HepG2 (cell line): Measurements from ENCODE around the gene TTC31. TPM values are rescaled to one million over a fixed set of nuclear protein-coding genes. Genes with fewer than 3 reads are reported as not detected.
A peak's percentile ranks its signal among the peaks of the same experiment; 100 is the strongest.

Experiments
- ARID2 ChIP-seq: sonication (generic); formaldehyde crosslinking; IDR thresholded peaks from 2 replicates; pipeline ENCODE4 v1.8.1; 2022; ENCODE audit warnings: mild to moderate bottlenecking, missing genetic modification reagents, borderline replicate concordance
- ASH2L ChIP-seq: fragments of 300-600, 200-600 bp; sonication (generic); IDR thresholded peaks from 2 replicates; pipeline ENCODE4 v1.7.0; 2017; ENCODE audit warnings: low read depth, mild to moderate bottlenecking, moderate library complexity, mixed read lengths, low read length; ENCODE audit not compliant: insufficient read length
- ETV6 ChIP-seq: sonication (generic); formaldehyde crosslinking; conservative IDR thresholded peaks from 2 replicates; pipeline ENCODE4 v1.4.0; 2020; ENCODE audit warnings: missing genetic modification reagents
- GLI4 ChIP-seq: sonication (generic); formaldehyde crosslinking; IDR thresholded peaks from 2 replicates; pipeline ENCODE4 v1.5.1; 2020; ENCODE audit warnings: missing genetic modification reagents, mild to moderate bottlenecking, moderate library complexity, borderline replicate concordance
- HMGXB4 ChIP-seq, 2 experiments: sonication (generic) in 1 of 2; formaldehyde crosslinking in 1 of 2; IDR thresholded peaks; 2 replicates each; pipeline versions ENCODE4 v1.4.0 to v1.6.1; 2018 to 2020; ENCODE audit warnings: missing genetic modification reagents in 2 of 2, borderline replicate concordance in 1 of 2, low read depth in 1 of 2, mild to moderate bottlenecking in 1 of 2, missing biosample characterization in 1 of 2
- HNRNPLL ChIP-seq: fragments of 200-400 bp; formaldehyde crosslinking; IDR thresholded peaks from 2 replicates; pipeline ENCODE4 v1.6.1; 2017; ENCODE audit warnings: mild to moderate bottlenecking, low read depth, low read length; ENCODE audit not compliant: poor library complexity, severe bottlenecking
- MAFK ChIP-seq, 2 experiments: IDR thresholded peaks in 1 of 2; conservative IDR thresholded peaks in 1 of 2; 2 replicates each; pipeline ENCODE4 v1.6.1; 2011; ENCODE audit warnings: improper control_type of control experiment in 2 of 2, low read length in 2 of 2
- SNAPC4 ChIP-seq: sonication (generic); formaldehyde crosslinking; IDR thresholded peaks from 2 replicates; pipeline ENCODE4 v1.4.0; 2020; ENCODE audit warnings: mild to moderate bottlenecking, missing genetic modification reagents
- SRSF4 ChIP-seq: fragments of 200-400 bp; formaldehyde crosslinking; IDR thresholded peaks from one replicate; pipeline ENCODE4 v1.6.1; 2018; ENCODE audit warnings: mild to moderate bottlenecking, low read depth, low read length, moderate library complexity; ENCODE audit not compliant: poor library complexity, severe bottlenecking
- ZNF362 ChIP-seq: sonication (generic); formaldehyde crosslinking; IDR thresholded peaks from 2 replicates; pipeline ENCODE4 v1.4.0; 2020; ENCODE audit warnings: missing genetic modification reagents, mild to moderate bottlenecking, borderline replicate concordance
- ZNF558 ChIP-seq: sonication (generic); formaldehyde crosslinking; IDR thresholded peaks from 2 replicates; pipeline ENCODE4 v1.9.0; 2022; ENCODE audit warnings: mild to moderate bottlenecking, missing genetic modification reagents, borderline replicate concordance
- ZNF609 ChIP-seq: sonication (generic); formaldehyde crosslinking; IDR thresholded peaks from 2 replicates; pipeline ENCODE4 v1.4.0; 2020; ENCODE audit warnings: mild to moderate bottlenecking, missing genetic modification reagents, borderline replicate concordance
- ZZZ3 ChIP-seq: sonication (generic); formaldehyde crosslinking; IDR thresholded peaks from 2 replicates; pipeline ENCODE4 v1.4.0; 2020; ENCODE audit warnings: missing genetic modification reagents, mild to moderate bottlenecking, borderline replicate concordance
- polyA plus RNA-seq, 8 experiments: library from polyadenylated mRNA; depleted of rRNA in 3 of 8; stranded (reverse) in 7 of 8; unstranded in 1 of 8; fragments of >200 nt; fragmentation: Illumina TruSeq in 4 of 8; extraction: Trizol in 4 of 8; gene quantifications; 2 replicates each; pipeline versions ENCODE4 v1.2.1 to v1.2.3, GENCODE V29; 2011 to 2016; ENCODE audit warnings: low read depth in 4 of 8, missing spikeins in 1 of 8, mixed read lengths in 1 of 8; ENCODE audit not compliant: insufficient read depth in 1 of 8
- total RNA-seq, 5 experiments: library from RNA; depleted of rRNA; stranded (reverse); fragments of >200 nt; fragmentation: Illumina TruSeq; extraction: Trizol; gene quantifications; 2 replicates each; pipeline ENCODE4 v1.2.3, GENCODE V29; 2016; ENCODE audit warnings: low read depth in 1 of 5

Gene TTC31
- total and polyA plus RNA-seq, 2 of the 13 experiments (the other 11 are each of a cell fraction or from before 2014, with no cell fraction given): 28.3 to 39.5 TPM

- TF ChIP-seq MAFK (conservative IDR thresholded peaks at IDR 0.05 in 1 of 2, IDR thresholded peaks at IDR 0.05 in 1 of 2; ENCODE audit: low read length in 2 of 2) (no peak), ZNF558 (CRISPR knock-in tag) (no peak), ASH2L (peak; percentile 61), HMGXB4 (CRISPR knock-in tag; IDR thresholded peaks at IDR 0.05; ENCODE audit: borderline replicate concordance in 1 of 2, low read depth in 1 of 2) (peak; percentile 88 to 97), ARID2 (CRISPR knock-in tag) (peak; percentile 22; the same call in 1 of the 2 replicates), ZNF362 (CRISPR knock-in tag) (peak; percentile 53; the same call in 1 of the 2 replicates), ZNF609 (peak; percentile 83), ETV6 (CRISPR knock-in tag) (peak; percentile 69), GLI4 (CRISPR knock-in tag) (peak; percentile 71; the same call in 1 of the 2 replicates), SNAPC4 (CRISPR knock-in tag) (peak; percentile 84; the same call in 1 of the 2 replicates), SRSF4 (no peak), HNRNPLL (peak; percentile 74), ZZZ3 (peak; percentile 89)
These were observed 42.3 kb upstream of the TTC31 start (continued) for GRCh38 chr2:74440378-74441169.
